GM21447 (cell line): ENCODE results near the gene TXNRD3.
"Not testable (repeated sequence)": the region's sequence is repeated elsewhere in the genome, so short reads cannot be mapped to it uniquely, and the experiment has no call there.

Experiments used
- ATAC-seq: cut with Tn5 transposase; IDR thresholded peaks from one replicate; pipeline ENCODE4 v1.9.1; 2021; ENCODE audit not compliant: unreplicated experiment

TXNRD3 gene

DNA sequence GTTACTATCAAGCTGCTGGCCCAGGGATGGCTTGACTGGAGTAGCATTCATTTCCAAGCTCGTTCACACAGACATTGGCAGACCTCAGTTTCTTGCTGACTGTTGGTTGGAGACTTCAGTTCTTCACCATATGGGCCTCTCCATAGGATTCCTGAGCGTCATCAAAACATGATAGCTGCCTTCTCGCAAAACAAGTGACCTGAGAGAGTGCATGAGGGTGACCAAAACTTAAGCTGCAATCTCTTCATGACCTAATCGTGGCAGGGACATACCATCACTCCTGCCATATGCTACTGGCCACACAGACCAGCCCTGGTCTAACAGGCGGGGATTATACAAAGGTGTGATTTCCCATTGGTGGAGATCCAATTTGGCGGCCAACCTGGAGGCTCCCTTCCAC is 50.2 kb downstream of the TXNRD3 start:
- no peak for ATAC-seq

- no peak for ATAC-seq
These were observed 55.8 kb downstream of the TXNRD3 start for GRCh38 chr3:126599101-126599500.

GRCh38 chr3:126595479-126595878 is 59.4 kb downstream of the TXNRD3 start:
- not testable (repeated sequence) for ATAC-seq

DNA sequence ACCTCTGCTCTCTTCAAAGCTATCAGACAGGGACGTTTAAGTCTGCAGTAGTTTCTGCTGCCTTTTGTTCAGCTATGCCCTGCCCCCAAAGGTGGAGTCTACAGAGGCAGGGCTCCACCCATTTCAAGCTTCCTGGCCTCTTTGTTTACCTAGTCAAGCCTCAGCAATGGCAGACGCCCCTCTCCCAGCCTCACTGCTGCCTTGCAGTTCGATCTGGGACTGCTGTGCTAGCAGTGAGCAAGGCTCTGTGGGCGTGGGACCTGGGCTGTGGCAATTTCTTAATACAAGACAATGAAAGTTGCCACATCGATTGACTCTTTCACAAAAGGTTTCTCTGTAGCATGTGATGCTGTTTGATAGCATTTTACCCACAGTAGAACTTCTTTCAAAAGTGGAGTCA is 63.4 kb downstream of the TXNRD3 start:
- ATAC-seq = not testable (repeated sequence)

DNA sequence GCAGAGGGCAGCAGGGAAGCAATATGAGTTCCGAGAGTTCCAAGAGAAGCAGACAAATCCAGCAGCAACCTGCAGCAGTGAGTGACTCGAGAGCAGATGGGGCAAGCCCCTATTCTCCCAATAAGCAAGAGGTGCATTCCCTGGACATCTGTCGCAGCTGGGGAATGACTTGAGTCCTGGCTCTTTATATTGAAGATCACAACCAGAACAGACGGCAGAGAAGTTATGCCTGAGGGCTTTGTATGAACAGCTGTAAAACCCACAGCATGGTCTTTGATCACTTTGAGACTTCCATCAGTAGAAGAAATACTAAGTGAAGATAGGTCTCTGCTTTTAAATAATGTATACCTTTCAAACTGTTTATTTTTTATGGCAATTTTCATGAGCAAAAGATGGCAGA is 72.6 kb downstream of the TXNRD3 start:
- no peak for ATAC-seq

GRCh38 chr3:126581569-126581968 is 73.4 kb downstream of the TXNRD3 start:
- no peak for ATAC-seq

DNA sequence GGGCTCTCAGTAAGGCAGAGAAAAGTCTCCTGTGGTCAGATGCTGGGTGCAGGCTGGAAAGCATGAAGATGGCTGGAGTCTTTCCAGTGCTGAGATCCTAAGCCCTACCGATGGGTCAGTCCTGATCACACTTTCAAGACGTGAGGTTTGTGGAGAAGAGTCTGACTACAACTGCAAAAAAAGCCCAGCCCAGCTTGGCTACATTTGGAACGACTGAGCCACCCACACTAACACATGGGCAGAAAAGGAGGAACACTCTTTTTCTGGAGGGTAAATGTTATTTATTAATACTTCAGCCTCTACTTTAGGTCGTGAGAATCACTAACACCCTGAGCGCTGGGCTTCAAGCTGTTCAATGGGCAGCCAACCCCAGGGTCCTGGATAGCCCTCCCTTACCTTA is 74.2 kb downstream of the TXNRD3 start:
- no peak for ATAC-seq

- ATAC-seq = no peak
These were observed 76.2 kb downstream of the TXNRD3 start for GRCh38 chr3:126578702-126579101.

DNA sequence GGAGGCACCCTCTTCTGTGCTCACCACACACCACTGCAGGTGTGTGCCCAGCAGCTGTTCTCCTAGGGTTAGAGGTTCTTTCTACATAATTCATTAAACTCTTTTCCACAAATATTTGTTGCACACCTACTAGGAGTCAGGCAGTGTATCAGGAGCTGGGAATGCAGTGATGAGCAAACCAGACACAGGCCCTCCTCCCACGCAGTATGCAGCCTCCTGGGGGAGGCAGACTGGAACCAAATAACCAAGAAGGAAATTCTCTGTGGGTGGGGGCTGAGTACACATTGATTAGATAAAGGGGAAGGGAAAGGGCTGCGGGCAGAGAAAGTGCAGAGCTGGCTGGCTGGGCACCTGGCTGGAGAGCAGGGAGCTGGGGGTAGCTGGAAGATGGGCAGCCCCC is 77.7 kb downstream of the TXNRD3 start:
- ATAC-seq = no peak

- ATAC-seq = no peak
These were observed 81.3 kb downstream of the TXNRD3 start for GRCh38 chr3:126573492-126574117.

- no peak for ATAC-seq
These were observed 83.8 kb downstream of the TXNRD3 start for GRCh38 chr3:126571078-126571477.

DNA sequence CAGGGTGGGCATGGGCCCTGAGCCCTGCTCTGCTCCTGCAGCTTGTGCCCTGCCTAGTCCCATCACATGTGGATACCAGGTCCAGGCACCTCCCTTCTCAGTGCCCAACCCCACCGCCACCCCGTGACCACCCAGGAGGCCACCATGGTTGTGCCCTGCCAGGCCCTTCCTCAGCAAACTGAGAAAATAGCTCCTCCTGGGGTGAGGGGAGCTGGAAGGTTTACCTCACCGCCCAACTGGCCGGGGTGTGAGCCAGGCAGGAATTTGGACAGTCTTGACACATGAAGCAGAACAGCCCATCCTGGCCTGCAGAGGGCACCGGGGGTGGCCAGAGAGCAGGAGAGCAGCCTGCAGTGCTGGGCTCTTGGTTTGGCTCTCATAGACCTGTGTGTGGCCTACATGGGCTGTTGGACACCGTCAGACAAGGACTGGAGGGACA is 84.8 kb downstream of the TXNRD3 start:
- no peak for ATAC-seq

- ATAC-seq = no peak
These were observed 85.4 kb downstream of the TXNRD3 start for GRCh38 chr3:126569390-126569975.

DNA sequence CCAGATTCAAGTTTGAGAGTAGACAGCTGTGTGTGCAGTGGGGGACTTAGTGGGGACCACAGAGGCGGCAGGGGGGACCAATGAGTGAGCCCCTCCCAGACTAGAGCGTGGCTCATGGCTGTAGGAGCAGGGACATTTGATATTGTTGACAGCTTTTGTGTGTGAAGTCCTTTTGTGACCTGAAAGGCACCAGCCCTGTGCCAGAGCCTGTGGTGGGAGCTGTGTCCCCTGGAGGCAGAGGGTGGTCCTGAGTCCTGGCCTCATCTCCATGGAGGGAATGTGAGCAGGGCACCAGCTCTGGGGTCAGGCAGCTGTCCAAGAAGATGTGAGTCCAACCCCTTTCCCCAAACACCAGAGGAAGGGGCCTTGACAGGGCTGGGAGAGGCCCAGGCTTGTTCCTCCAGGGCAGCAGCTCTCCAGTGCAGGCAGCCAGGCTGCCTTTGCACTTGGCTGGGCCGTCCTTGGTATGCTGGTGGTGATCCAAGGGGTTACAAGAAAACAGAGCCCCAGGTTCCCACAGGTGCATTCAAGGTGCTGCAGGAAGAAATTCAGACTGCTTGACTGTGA is 86.1 kb downstream of the TXNRD3 start:
- ATAC-seq = no peak

- no peak for ATAC-seq
These were observed 87.1 kb downstream of the TXNRD3 start for GRCh38 chr3:126567696-126568438.

DNA sequence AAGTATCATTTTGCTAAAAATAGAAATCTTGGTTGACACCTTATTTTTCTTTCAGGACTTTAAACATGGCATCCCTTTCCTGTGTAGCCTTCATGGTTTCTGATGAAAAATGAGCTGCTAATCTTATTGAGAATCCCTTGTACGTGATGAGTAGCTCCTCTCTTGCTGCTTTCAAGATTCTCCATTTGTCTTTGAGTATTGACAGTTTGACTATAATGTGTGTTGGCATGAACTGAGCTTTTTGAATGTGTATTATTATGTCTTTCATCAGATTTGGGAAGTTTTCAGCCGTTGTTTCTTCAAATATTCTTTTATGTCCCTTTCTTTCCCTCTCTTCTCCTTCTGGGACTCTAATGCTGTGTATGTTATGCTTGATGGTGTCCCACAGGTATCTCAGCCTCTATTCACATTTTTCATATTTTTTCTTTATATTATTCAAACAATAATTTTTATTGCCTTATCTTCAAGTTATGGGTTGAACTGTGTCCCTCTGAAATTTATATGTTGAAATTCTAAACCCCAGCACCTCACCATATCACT is 92.1 kb downstream of the TXNRD3 start:
- no peak for ATAC-seq

GRCh38 chr3:126558336-126559071 is 96.4 kb downstream of the TXNRD3 start, which contains the start of gene C3orf22:
Gene C3orf22, minus strand, starts transcription at chr3:126558932. Its CDS starts 5,542 bp downstream, at chr3:126553390.
- ATAC-seq = no peak

DNA sequence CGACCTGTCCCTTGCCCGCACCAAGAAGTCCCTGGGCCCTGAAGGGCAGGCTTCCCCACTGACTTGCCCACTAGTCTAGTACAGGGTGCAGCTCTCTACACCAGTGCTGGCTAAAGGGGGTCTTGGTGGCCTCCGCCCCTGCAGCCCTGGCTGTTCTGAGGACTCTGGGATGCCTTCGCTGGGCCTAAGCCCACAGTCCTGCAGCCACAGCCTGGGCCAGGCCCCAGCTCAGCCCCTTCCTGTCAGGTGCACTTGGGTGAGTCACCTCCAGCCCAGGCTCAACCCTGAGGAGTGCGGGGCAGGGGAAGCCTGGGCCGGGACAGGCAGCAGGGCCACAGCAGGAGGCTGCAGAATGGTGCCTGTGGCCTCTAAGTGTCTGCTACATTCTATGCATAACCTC is 97.2 kb downstream of the TXNRD3 start:
- no peak for ATAC-seq

DNA sequence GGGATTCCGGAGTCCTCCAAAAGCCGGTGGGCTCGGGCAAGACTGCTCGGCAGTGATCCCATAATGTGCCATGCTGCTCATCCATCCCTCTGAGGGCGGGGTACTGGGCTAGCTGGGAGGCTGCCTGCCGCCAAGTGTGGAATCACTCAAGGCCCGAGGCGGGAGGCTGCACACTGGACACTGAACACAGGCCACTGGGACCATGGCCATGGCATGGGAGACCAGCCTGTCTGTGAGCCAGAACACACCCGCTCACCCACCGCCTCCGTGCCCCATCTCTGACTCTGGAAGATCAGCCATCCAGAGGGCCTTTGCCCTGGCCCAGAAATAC is 97.5 kb downstream of the TXNRD3 start:
- no peak for ATAC-seq
